Choroid plexus epithelial cell (primary cell): ENCODE results near the gene RPIA.

Source experiments
- DNase-seq: peaks from one replicate; pipeline ENCODE4 v3.0.0-alpha.2; 2010; ENCODE audit warnings: low read depth
- H3K4me3 ChIP-seq: 2 replicates; pipeline ENCODE4 v1.5.1; 2011; ENCODE audit warnings: low read depth, mild to moderate bottlenecking, control low read depth, low read length, moderate library complexity
- CTCF ChIP-seq: conservative IDR thresholded peaks from 2 replicates; pipeline ENCODE4 v1.5.1; 2011; ENCODE audit warnings: low read depth, mild to moderate bottlenecking, control low read depth, inconsistent platforms, low read length, moderate library complexity

The RPIA gene

GRCh38 chr2:88733155-88733902 is 41.9 kb downstream of the RPIA start:
- DNase-seq, result no peak
- TF ChIP-seq CTCF, result no peak
- H3K4me3 ChIP-seq, result no peak overlapping the region

- no peak overlapping the region for H3K4me3 ChIP-seq
- DNase-seq, result no peak
- no peak for TF ChIP-seq CTCF
Measured at GRCh38 chr2:88735133-88735532, 43.7 kb downstream of the RPIA start.

- DNase-seq, result no peak
- no peak overlapping the region for H3K4me3 ChIP-seq
- TF ChIP-seq CTCF, result no peak
Measured at GRCh38 chr2:88735853-88736252, 44.4 kb downstream of the RPIA start.

- no peak for TF ChIP-seq CTCF
- no peak for DNase-seq
- no peak overlapping the region for H3K4me3 ChIP-seq
Measured at GRCh38 chr2:88736437-88736836, 45.0 kb downstream of the RPIA start.

- no peak overlapping the region for H3K4me3 ChIP-seq
- DNase-seq, result peak; percentile 14
- no peak for TF ChIP-seq CTCF
Measured at GRCh38 chr2:88737385-88737784, 45.9 kb downstream of the RPIA start.

GRCh38 chr2:88738271-88738670 is 46.8 kb downstream of the RPIA start:
- peak; percentile 75 for DNase-seq
- no peak for TF ChIP-seq CTCF
- H3K4me3 ChIP-seq, result no peak overlapping the region

- TF ChIP-seq CTCF, result peak; percentile 95
- peak; percentile 87 for DNase-seq
- H3K4me3 ChIP-seq, result no peak overlapping the region
Measured at GRCh38 chr2:88739985-88740600, 48.6 kb downstream of the RPIA start.
